Measurements from ENCODE around the gene C5AR2.
A peak's percentile ranks its signal among the peaks of the same experiment; 100 is the strongest.
"Not testable (repeated sequence)": the region's sequence is repeated elsewhere in the genome, so short reads cannot be mapped to it uniquely, and the experiment has no call there.

The C5AR2 gene

DNA sequence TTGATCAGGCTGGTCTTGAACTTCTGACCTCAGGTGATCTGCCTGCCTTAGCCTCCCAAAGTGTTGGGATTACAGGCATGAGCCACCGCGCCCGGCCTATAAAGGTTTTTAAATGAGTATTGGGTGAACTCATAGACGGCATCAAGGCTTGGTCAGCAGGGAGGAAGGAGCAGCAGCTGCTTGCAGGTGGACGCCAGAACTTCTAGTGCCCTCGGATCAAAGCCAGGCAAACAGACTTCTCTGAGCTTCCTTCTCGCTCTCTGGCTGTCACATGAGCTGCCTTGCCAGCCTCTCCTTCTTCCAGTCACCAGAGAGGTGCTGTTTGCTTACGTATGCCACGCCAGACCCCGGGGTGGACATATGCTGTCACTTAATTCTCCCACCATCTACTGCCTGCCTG, 33.5 kb downstream of the C5AR2 start:
- peak in 1 of 2 experiments; percentile 3 for DNase-seq

DNA sequence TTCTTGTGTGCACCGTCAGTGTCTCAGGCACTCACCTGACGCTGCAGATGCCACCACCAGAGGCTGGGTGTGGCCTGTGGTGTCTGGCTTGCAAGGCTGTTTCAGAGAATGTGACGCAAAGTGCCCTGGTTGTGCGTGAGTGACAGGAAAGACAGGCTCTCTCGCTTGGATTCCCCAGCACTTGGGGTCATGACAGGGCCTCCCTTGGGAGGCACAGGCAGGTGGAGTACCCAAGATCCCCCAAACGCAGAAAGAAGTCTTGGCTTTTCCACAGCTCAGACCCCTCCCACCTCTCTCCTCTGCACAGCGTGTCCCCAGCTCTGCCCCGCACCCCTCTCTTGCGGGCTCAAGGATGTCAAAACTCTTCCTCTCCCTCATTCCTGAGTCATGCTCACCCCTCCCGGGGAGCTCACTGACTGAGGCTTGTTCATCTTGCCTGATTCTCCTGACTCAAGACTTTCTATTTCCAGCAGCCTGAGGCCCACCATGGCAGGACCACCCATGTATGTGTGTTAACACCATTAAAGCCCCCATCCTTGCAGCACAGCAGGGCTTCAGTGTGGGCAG, 38.2 kb downstream of the C5AR2 start:
- DNase-seq = no peak

DNA sequence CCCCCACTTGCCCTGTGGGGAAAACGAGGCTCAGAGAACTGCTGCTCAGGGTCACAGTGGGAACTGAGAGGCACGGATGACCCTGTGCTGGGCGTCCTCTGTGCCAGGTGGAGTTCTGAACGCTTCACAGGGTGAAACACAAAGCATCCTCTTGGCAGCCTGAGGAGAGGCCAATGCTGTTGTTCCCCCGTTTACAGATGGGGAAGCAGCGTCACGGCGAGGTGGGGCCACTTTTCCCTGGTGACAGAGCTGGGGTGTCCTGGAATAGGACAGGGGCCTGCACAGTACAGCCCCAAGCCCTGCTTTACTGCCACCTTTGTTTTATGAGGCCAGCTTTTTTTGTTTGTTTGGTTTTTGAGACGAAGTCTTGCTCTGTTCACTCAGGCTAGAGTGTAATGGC, 39.3 kb downstream of the C5AR2 start:
- DNase-seq = no peak

DNA sequence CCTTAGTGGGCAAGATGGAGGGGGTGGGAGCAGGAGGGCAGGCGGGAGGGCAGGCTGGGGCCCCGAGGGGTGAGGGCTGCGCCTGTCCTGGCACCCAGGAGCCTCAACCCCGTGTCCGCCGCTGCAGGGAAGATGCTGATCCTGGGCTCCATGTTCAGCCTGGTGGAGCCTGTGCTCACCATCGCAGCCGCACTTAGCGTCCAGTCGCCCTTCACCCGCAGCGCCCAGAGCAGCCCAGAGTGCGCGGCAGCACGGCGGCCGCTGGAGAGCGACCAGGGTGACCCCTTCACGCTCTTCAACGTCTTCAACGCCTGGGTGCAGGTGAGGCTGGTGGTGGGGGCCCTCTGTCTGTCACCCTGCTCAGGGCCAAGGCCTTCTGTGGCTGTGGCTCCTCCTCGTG, 40.6 kb downstream of the C5AR2 start:
- no peak for DNase-seq

DNA sequence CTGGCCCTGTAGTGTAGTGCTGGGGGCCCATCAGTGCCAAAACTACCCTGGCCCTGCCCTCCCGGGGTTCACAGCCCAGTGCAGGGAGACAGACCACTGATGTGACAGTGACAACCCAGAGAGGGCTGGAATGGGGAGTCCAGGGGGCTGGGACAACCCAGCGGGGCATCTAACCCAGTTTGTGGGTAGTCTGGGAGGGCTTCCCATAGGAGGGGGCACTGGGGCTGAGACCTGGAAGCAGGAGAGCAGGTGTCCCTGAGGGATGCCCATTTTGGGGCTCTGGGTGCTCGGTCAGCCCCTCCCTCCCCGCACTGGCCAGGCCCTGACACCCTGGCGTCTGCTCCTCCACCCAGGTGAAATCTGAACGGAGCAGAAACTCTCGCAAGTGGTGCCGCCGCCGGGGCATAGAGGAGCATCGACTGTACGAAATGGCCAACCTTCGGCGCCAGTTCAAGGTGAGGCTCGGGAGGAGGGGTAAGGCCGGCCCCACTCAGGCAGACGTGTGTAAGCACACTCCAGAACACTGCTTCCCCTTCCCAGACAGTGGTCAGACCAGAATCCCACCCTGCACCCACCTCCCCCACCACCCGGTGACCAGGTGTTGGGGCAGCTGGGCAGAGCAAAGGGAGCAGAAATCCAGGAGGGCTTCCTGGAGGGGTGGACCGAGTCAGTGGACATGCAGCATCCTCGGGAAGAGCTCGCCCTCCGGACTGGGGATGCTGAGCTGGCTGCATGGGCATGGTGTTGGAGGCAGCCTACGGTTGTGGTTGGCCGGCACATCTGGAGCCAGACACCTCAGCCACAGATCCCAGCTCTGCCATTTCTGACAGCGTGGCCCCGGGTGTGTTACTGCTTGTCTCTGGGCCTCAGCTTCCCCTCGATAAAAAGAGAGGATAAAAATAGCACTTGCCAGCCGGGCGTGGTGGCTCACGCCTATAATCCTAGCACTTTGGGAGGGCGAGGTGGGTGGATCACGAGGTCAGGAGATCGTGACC, 41.6 kb downstream of the C5AR2 start:
- DNase-seq = no peak

DNA sequence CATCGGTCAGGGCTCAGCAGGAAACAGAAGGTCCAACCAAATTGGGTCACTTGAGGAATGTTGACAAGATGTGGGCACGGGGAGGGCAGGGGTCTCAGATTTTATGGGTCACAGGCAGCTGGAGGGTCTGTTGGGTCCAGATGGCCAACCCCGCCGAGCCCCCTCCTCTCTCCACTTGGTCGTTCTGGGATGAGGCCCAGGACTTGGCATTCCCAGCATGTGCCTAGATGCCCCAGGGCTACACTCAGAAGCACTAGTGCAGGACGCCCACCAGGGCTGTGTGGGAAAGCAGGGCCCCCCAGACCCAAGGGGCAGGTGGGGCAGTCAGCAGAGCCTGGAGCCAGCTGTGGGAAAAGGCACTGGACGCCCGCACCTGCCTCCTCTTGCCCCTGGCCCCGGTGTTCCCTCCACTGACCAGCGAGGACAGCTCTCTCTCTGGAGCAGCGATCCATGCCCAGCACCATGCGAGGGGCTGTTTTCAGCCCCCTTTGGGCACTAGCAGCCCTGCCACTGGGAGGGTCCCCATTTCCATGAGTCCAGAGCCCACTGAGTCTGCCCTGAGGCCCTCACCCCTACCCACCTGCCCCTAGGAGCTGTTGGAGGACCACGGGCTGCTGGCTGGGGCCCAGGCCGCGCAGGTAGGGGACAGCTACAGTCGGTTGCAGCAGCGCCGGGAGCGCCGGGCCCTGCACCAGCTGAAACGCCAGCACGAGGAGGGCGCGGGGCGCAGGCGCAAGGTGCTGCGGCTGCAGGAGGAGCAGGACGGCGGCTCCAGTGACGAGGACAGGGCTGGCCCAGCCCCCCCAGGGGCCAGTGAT, 43.1 kb downstream of the C5AR2 start:
- DNase-seq = no peak

DNA sequence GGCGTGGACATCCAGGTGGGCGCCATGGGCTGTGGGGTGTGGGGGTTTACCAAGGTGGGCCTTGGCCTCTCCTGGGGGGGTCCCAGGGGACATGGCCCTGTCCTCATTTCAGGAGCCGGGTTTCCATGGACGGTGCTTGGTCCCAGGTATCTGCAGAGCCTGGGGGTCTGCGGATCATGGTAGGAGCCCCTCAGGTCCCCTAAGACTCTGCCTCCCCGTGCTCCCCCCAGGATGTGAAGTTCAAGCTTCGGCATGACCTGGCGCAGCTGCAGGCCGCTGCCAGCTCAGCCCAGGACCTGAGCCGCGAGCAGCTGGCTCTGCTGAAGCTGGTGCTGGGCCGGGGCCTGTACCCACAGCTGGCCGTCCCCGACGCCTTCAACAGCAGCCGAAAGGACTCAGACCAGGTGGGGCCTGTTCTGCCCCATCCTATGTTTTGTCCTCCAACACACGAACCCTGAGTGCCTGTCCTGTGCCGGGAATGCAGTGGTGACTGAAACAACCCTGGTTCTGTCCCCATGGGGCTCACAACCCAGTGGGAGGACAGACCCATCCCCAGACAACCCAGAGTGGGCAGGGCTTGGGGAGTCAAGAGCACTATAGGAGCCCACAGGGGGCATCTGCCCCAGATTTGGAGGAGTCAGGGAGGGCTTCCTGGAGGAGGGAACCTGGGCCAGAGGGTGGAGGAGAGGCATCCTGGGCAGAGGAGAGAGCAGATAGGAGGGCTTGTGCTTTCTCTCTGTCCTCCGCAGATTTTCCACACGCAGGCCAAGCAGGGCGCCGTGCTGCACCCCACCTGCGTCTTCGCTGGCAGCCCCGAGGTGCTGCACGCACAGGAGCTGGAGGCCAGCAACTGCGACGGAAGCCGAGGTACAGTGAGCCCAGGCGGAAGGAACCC, 44.0 kb downstream of the C5AR2 start:
- no peak for DNase-seq

DNA sequence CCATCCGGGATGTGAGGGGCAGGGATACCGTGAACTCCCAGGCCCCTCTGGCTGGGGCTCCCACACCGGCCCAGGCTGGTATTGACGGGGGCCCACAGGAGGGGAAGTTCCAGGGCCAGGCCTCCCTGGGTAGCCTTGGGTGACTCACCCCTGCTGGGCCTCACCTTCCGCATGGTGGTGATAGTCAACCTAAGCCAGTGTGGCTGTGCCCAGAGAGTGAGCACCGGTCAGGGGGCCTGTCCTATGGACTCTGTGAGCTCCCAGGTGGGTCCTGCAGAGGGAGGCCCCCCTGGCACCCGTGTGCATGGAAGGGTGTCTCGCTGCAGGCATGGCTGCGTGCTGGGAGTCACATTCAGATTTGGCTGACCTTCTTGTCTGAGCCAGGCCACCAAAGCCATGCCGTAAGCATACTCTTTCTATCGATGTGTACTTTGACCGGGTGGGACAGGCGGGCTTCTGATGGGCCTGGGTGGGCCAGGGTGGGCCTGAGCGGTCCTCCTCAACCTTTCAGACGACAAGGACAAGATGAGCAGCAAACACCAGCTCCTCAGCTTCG, 44.7 kb downstream of the C5AR2 start:
- no peak for DNase-seq

DNA sequence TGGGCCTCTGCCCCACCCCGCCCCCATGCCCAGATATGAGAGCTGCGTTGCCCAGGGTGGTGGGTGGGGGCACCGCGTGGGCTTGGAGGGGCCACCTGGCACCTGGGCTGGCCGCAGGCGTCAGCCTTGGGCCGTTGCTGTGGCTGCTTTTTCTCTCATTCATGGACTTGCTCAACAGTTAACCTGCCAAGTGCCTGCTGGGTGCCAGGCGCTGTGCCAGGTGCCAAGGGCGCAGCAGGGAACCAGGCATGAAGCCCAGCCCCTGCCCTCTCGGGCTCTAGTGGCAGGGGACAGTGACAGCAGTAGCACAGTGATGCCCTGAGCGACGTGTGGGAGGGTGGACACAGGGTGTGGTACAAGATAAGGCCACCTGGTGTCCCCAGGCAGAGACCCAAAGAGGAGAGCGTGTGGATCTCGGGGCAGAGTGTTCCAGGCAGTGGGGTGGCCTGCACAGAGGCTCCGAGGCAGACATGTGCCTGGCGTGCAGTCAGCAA, 45.3 kb downstream of the C5AR2 start:
- DNase-seq = peak in 1 of 2 experiments; percentile 56

DNA sequence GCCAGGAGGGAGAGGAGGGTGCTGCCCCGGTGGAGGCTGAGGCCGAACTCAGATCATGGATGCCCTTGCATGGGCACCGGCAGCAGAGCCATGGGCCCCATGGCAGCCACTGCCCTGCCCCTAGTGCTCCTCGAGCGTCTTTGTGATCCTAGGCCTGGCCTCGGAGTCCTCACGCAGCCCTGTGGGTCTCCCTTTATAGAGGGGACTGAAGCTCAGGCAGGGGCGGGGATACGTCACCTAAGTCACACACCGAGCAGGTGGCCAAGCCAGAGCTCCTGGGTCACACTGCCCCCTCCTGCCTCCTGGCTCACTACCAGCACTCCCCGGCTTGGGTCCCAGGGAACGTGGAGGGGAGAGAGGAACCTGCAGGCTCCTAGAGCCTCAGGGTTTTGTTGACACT, 45.8 kb downstream of the C5AR2 start:
- DNase-seq = no peak

DNA sequence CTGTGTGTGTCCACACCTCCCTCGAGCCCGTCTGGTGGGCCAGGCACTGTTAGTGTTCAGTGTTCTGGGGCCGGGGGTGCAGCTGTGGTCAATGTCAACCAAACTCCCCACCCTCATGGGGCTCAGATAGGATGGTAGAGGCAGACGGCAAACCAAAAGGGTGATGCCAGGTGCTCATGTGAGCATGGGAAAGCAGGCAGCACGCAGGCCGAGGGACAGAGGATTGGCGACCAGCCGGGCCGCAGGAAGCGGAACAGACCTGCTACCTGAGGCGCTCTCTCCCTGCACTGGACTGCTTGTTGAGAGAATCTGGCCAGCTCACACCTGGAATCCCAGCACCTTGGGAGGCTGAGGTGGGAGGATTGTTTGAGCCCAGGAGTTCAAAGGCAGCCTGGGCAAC, 46.3 kb downstream of the C5AR2 start:
- no peak for DNase-seq

DNA sequence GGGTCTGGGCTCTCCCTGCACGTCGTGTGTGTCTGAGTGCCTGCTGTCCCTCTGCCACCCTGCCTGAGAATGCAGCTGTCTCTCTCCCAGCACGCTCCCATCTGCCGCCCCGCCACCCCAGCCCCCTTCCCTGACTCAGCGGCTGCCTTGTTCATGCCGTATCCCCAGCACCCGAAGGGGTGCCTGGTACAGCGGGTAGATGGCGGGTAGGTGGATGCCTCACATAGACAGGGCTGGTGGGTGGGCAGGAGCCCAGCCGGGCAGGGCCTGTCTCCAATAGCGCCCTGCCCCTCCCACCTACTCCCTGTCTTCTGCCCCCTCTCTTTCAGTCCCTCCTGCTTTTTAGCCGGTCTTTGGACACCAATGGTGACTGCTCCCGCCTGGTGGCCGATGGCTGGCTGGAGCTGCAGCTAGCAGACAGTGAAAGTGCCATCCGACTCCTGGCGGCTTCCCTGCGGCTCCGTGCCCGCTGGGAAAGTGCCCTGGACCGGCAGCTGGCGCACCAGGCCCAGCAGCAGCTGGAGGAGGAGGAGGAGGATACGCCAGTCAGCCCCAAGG, 47.5 kb downstream of the C5AR2 start:
- DNase-seq = no peak

DNA sequence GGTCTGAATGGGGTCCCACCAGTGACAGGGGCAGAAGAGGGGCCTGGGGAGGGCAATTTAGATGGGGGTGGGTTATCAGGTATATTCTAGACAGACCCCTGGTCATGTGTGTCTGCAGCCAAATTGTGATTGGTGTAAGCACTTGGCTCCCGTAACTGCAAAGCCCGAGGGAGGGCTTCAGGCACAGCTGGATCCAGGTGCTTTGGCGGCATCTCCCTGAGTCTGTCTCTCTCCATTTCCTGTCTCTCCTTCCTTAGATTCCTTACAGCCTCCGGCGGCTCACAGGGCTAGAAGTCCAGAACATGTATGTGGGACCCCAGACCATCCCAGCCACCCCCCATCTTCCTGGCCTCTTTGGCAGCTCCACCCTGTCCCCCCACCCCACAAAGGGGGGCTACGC, 48.6 kb downstream of the C5AR2 start:
- no peak for DNase-seq

DNA sequence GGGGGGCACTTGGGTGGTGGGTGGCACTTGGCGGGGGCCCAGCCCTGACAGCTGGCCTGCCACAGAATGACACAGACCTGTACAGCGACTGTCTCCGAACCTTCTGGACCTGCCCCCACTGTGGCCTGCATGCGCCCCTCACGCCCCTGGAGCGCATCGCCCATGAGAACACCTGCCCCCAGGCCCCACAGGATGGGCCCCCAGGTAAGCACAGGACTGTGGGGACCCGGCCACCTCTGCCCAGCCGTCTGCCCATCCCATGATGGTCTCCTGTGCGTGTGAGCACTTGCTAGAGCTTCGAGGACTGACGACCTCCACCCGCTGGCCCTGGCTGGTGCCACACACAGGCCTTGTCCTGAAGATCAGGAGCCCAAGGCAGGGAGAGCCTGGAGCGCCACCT, 49.1 kb downstream of the C5AR2 start:
- DNase-seq = no peak

DNA sequence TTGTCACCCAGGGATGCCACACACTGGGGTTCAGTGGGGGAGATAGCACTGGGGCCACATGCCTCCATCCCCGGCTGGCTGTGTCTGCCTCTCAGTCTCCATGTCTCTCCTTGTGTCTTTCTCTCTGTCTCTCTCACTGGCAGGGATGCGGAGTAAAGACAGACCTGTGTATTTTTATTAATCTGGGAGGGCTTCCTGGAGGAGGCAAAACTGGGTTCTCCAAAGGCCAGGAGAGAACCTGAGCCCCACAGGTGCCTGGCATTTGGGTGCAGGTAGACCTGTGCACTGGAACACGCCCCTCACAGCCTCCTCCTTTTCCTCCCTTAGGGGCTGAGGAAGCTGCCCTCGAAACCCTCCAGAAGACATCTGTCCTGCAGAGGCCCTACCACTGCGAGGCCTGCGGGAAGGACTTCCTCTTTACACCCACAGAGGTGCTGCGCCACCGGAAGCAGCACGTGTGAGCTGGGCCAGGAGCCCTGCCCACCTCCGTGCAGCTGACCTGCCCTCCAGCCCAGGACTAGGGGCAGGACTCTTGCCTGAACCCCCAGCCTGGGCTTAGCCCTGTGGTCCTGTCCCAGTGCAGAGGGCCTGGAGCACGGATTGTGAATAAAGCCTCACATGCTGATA, 49.8 kb downstream of the C5AR2 start:
- DNase-seq = no peak

DNA sequence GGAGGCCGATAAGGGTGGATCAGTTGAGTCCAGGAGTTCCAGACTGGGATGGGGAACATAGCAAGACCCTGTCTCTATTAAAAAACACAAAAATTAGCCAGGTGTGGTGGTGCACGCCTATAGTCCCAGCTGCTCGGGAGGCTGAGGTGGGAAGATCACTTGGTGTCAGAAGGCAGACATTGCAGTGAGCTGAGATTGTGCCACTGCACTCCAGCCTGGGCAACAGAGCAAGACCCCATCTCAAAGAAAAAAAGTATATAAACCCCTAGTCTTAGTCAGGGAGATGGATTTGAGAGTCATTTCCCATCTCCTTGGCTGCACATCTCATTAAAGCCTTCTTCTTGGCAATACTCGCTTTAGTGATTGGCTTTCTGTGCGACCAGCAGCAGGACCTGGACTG, 51.9 kb downstream of the C5AR2 start:
- DNase-seq = not testable (repeated sequence)

DNA sequence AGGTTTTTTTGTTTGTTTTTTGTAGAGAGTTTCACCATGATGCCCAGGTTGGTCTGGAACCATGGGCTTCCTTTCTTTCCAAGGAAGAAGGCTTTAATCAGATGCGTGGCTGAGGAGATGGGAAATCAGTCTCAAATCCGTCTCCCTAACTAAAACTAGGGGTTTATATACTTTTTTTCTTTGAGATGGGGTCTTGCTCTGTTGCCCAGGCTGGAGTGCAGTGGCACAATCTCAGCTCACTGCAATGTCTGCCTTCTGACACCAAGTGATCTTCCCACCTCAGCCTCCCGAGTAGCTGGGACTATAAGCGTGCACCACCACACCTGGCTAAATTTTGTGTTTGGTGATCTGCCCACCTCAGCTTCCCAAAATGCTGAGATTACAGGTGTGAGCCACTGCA, 52.6 kb downstream of the C5AR2 start:
- DNase-seq = not testable (repeated sequence)

DNA sequence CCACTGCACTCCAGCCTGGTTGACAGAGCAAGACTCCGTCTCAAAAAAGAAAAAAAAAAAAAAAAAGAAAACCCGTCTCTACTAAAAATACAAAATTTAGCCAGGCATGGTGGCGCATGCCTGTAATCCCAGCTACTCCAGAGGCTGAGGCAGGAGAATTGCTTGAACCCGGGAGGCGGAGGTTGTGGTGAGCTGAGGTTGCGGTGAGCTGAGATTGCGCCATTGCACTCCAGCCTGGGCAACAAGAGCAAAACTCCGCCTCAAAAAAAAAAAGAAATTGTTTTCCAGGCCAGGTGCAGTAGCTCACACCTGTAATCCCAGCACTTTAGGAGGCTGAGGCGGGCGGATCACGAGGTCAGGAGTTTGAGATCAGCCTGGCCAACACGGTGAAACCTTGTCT, 54.6 kb downstream of the C5AR2 start:
- not testable (repeated sequence) for DNase-seq

DNA sequence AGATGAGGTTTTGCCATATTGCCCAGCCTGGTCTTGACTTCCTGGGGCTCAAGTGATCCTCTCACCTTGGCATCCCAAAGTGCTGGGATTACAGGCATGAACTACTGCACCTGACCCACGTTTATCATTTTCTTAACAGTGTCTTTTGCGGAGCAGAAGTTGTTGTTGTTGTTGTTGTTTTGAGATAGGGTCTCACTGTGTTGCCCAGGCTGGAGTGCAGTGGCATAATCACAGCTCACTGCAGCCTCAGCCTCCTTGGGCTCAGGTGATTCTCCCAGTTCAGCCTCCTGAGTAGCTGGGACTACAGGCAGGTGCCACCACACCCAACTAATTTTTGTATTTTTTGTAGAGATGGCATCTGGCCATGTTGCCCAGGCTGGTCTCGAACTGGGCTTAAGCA, 55.6 kb downstream of the C5AR2 start:
- not testable (repeated sequence) for DNase-seq

DNA sequence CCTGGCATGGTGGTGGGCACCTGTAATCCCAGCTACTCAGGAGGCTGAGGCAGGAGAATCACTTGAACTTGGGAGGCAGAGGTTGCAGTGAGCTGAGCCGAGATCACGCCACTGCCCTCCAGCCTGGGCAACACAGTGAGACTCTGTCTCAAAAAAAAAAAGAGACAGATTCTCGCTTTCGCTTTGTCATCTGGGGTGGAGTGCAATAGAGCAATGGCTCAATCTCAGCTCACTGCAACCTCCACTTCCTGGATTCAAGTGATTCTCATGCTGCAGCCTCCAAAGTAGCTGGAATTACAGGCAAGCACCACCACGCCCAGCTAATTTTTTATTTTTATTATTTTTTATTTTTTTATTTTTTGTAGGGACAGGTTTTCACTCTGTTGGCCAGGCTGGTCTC, 56.7 kb downstream of the C5AR2 start:
- DNase-seq = not testable (repeated sequence)

DNA sequence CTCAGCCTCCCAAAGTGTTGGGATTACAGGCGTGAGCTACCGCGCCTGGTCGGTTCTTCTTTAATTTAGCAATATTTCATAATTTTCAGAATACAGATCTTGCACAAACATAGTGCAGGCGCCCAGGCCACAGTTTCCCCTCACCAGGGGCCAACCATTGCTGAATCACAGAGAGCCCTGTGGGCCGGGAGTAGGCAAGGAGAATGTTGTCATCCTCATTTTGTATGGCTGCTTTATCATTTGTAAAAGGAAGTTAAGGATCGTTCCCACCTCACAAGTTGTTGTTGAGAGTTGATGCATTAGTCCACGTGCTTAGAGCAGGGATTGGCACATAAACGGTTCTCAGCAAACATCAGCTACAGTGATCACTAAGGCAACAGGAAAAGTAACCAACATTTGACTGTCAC, 57.2 kb downstream of the C5AR2 start:
- DNase-seq = no peak

All from cerebellar nuclear complex (tissue), 1 donor.